Stimulated activated CD4-positive, alpha-beta T cell treated with anti-CD3 and anti-CD28 coated beads, Interleukin-2, amount 100 ng/mL, for 4 hours (primary cell): Measurements from ENCODE around the gene SAPCD1.

Experiments
- DNase-seq: peaks from one replicate; pipeline ENCODE4 v3.0.0-alpha.2; 2020; ENCODE audit warnings: low read depth

Gene SAPCD1

GRCh38 chr6:31752739-31753319, 9.6 kb upstream of the SAPCD1 start:
- no peak for DNase-seq

GRCh38 chr6:31758281-31758680, 4.2 kb upstream of the SAPCD1 start:
- DNase-seq = no peak

- no peak for DNase-seq
Measured at GRCh38 chr6:31760790-31761189, 1.7 kb upstream of the SAPCD1 start.

- DNase-seq = no peak
Measured at GRCh38 chr6:31761343-31761742, 1.1 kb upstream of the SAPCD1 start.

GRCh38 chr6:31762878-31763618, 592 bp downstream of the SAPCD1 start:
- DNase-seq = no peak

GRCh38 chr6:31763619-31763940, 1.1 kb downstream of the SAPCD1 start:
- DNase-seq = no peak

GRCh38 chr6:31764198-31764597, 1.7 kb downstream of the SAPCD1 start:
- no peak for DNase-seq

GRCh38 chr6:31765559-31765909, 3.1 kb downstream of the SAPCD1 start:
- DNase-seq = no peak

GRCh38 chr6:31765910-31766794, 3.7 kb downstream of the SAPCD1 start:
- DNase-seq = no peak

GRCh38 chr6:31767096-31767645, 4.7 kb downstream of the SAPCD1 start:
- DNase-seq = no peak

- no peak for DNase-seq
Measured at GRCh38 chr6:31768363-31769257, 6.2 kb downstream of the SAPCD1 start.

GRCh38 chr6:31769684-31770371, 7.4 kb downstream of the SAPCD1 start:
- DNase-seq = peak; percentile 72

- no peak for DNase-seq
Measured at GRCh38 chr6:31770860-31771259, 8.4 kb downstream of the SAPCD1 start.

GRCh38 chr6:31771992-31772358, 9.5 kb downstream of the SAPCD1 start:
- DNase-seq = peak; percentile 62

GRCh38 chr6:31775184-31775583, 12.7 kb downstream of the SAPCD1 start:
- no peak for DNase-seq

GRCh38 chr6:31775633-31776484, 13.4 kb downstream of the SAPCD1 start:
- DNase-seq = no peak

- DNase-seq = no peak
Measured at GRCh38 chr6:31776485-31776988, 14.1 kb downstream of the SAPCD1 start.

GRCh38 chr6:31776989-31777666, 14.7 kb downstream of the SAPCD1 start, which contains the start of gene VWA7:
Gene VWA7 (minus strand): TSS chr6:31777328. CDS start chr6:31776779, 549 bp downstream.
- DNase-seq = peak; percentile 76

GRCh38 chr6:31777667-31778050, 15.2 kb downstream of the SAPCD1 start:
- DNase-seq = no peak
